Cardiac ventricle fibroblast (primary cell): Measurements from ENCODE around the gene CD81. TPM values are rescaled to one million over a fixed set of nuclear protein-coding genes. Genes with fewer than 3 reads are reported as not detected.

Experiments
- total RNA-seq: library from RNA; depleted of rRNA; stranded (reverse); fragments of >200 nt; gene quantifications from 2 replicates; pipeline ENCODE4 v1.2.3, GENCODE V29; 2015

The CD81 gene
- 644 and 702 TPM in 2 replicates for total RNA-seq

GRCh38 chr11:2376751-2377451 lies at the start of gene CD81:
Gene CD81, plus strand, starts transcription at chr11:2377310. Its CDS starts 240 bp downstream, at chr11:2377550.

GRCh38 chr11:2400069-2400761 lies 23.1 kb downstream of the CD81 start, which contains the start of gene TSSC4:
Gene TSSC4, plus strand, starts transcription at chr11:2400750. Its CDS starts 1,884 bp downstream, at chr11:2402634.

GRCh38 chr11:2443881-2444820 lies 67.0 kb downstream of the CD81 start, which contains the start of gene TRPM5:
Gene TRPM5, minus strand, starts transcription at chr11:2444514. Its CDS starts 21,478 bp downstream, at chr11:2423036.

GRCh38 chr11:2444821-2445745 lies 68.0 kb downstream of the CD81 start, which contains the start of gene KCNQ1:
Gene KCNQ1, plus strand, starts transcription at chr11:2445008. Its CDS starts 91 bp downstream, at chr11:2445099.

Other genes with a start within 250 kb of the CD81 start
- 10.5 and 17.5 TPM in 2 replicates for gene IGF2, start 237.9 kb upstream of the CD81 start, total RNA-seq
- gene INS, start 216.1 kb upstream of the CD81 start, total RNA-seq = not detected in 2 replicates
- gene TH, start 205.5 kb upstream of the CD81 start, total RNA-seq = not detected in 2 replicates
- not detected in 2 replicates for gene ASCL2, start 106.7 kb upstream of the CD81 start, total RNA-seq
- gene C11orf21, start 75.4 kb upstream of the CD81 start, total RNA-seq = not detected in 2 replicates
- gene TSPAN32, start 75.3 kb upstream of the CD81 start, total RNA-seq = not detected in 2 replicates
- gene TSSC4, start 23.4 kb downstream of the CD81 start, total RNA-seq = 28.1 and 36.1 TPM in 2 replicates
- not detected in 2 replicates for gene TRPM5, start 67.2 kb downstream of the CD81 start, total RNA-seq
- gene KCNQ1, start 67.7 kb downstream of the CD81 start, total RNA-seq = 0.10 and 0.25 TPM in 2 replicates